ENCODE results near the gene SNAP47.

DNA sequence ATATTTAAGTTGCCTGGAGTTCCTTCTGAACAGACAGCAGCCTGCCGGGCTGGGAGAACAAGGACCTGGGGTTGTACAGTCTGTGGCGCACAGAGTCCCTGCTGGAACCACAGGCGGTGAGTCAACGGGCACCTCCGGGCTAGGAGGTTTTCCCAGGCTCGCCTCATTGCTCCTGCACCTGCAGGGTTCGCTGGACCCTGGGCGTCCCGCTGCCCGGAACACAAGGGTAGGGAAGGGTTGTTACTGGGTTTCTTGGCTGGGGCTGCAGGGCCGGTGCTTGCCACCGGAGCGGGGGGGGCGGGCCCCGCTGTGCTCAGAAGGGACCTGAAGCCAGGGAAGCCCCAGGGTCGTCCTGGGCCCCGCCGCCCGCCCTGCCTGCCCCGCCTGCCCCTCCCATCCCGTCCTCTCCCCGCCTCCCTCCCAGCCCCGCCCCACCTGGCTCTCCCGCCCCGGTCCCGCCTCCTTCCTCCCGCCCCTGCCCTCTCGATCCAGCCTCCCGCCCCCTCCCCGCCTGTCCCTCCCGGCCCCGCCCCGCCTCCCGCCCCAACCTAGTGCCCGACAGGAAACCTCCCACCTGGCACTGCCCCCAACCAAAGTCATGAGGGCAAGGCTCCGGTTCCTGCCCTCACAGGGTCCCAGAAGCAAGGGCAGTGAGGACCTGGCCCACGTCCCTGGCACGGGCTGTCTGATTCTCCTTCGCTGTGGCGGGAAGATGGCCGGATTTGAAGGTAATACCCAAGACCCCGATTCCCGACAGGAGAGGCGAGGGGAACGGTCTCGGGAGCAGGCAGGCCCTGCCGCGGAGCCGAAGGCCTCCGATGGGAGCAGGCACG, 7.0 kb upstream of the SNAP47 start:
- TF ChIP-seq, protein P1, sequence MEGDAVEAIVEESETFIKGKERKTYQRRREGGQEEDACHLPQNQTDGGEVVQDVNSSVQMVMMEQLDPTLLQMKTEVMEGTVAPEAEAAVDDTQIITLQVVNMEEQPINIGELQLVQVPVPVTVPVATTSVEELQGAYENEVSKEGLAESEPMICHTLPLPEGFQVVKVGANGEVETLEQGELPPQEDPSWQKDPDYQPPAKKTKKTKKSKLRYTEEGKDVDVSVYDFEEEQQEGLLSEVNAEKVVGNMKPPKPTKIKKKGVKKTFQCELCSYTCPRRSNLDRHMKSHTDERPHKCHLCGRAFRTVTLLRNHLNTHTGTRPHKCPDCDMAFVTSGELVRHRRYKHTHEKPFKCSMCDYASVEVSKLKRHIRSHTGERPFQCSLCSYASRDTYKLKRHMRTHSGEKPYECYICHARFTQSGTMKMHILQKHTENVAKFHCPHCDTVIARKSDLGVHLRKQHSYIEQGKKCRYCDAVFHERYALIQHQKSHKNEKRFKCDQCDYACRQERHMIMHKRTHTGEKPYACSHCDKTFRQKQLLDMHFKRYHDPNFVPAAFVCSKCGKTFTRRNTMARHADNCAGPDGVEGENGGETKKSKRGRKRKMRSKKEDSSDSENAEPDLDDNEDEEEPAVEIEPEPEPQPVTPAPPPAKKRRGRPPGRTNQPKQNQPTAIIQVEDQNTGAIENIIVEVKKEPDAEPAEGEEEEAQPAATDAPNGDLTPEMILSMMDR (IDR thresholded peaks at IDR 0.05): no peak
- TF ChIP-seq POLR2A (IDR thresholded peaks at IDR 0.05): no peak

Measured in prostate gland (tissue), 2 donors.